NCI-H526 (cell line): Measurements from ENCODE around the gene ETS1.
A peak's percentile ranks its signal among the peaks of the same experiment; 100 is the strongest.
"Not testable (repeated sequence)": the region's sequence is repeated elsewhere in the genome, so short reads cannot be mapped to it uniquely, and the experiment has no call there.

Experiments used
- DNase-seq, 2 experiments: peaks; one replicate each; lab custom pipeline; 2025; lab: John Stamatoyannopoulos, UW

Gene ETS1

DNA sequence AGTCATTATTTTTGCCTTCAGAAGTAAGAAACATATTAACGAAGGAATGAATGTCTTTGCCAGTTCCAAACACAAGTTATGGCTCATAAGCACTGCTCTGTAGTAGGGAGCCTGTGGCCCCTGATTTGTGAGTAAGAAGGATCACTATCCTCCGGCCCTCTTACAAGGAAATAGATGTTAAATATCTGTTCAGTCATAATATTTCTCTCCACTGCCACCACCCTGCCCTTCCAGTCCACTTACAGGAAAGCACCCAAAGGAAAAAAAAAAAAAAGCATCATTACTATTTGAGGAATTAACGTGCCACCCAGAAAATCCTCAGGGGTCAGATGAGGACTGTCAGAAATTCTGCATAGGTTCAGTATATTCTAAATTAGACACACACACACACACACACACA lies 123.4 kb downstream of the ETS1 start:
- DNase-seq = no peak

DNA sequence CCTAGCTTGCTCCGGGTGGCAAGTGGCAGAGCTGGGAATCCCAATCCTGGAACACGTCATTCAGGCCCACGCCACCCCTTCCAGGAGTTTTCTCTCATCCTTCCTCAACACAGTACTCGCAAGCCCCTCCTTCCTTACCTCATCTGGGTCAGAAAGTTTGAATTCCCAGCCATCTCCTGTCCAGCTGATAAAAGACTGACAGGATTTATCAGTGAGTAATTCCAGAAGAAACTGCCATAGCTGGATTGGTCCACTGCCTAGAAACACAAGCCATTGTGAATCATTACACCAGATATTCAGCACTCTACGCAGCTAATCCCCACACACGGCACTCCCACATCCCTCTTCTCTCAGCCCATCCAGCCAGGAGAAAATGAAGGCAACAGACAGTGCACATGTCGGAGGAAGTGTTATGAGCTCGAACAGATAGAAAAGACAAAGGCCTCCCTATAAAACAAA lies 124.0 kb downstream of the ETS1 start:
- DNase-seq = no peak

DNA sequence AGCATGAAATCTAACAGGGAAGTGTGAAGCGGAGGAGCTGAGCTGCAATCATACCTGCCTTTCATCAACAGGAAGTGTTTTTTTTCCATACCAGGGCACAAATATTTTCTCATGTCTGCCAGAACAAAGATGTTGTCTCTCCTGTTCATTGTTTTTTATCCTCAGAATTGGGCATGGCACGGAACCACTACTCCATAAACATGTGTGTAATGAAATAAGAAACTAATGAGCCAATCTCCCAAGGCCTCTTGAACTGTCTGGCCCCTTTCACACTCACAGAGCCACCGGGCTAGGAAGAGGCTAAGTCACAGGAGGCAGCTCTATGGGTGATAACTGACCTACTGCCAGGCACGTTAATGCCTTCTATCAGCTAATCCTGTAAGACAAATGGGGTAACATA lies 124.4 kb downstream of the ETS1 start:
- no peak for DNase-seq

DNA sequence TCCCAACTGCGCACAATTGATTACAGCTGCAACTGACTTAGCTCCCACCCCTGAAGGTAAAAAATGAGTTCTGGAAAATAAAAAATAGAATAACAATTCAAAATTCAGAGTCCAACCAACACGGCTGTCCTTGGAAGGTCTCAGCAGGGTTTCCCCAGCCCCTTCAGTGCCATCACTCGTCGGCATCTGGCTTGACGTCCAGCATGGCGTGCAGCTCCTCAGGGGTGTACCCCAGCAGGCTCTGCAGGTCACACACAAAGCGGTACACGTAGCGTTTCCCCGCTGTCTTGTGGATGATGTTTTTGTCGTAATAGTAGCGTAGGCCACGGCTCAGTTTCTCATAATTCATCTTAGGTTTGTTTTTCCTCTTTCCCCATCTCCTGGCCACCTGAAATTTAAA lies 125.2 kb downstream of the ETS1 start:
- no peak for DNase-seq

DNA sequence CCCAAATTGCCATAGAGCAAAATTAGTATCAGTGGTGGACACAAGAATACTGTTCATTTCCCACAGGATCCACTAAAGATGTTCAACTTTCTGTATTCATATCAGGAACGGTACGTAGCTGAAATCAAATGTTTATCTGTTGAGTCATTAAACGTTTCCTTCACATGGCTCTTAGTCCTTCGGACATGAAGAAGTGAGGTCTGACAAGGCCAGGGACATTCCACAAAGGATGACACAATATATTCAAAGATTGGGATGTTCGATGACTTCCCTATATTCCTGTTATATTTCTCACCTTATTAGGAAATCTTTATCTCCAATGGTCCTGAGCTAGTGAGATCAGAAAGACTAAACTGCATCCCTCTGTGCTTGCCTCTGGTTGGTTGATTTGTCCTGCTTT lies 129.0 kb downstream of the ETS1 start:
- DNase-seq = no peak

DNA sequence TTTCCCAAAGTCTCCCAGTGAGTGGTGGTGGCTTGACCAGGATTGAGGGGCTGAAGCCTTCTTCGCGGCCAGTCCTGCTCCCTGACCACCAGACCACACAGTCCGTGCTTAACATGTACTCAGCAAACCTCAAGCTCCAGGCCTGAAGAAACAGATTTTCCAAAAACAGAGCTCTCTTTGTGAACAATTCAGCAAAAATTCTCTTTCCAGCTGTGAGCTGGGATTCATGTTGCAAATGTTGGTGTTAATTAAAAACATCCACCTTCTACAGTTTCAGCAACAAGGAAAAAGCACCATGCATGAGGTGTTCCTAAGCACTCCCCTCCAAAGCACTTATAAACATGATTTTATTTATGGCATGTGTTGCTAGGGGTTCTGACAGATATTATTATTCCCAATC lies 129.5 kb downstream of the ETS1 start:
- DNase-seq = no peak

DNA sequence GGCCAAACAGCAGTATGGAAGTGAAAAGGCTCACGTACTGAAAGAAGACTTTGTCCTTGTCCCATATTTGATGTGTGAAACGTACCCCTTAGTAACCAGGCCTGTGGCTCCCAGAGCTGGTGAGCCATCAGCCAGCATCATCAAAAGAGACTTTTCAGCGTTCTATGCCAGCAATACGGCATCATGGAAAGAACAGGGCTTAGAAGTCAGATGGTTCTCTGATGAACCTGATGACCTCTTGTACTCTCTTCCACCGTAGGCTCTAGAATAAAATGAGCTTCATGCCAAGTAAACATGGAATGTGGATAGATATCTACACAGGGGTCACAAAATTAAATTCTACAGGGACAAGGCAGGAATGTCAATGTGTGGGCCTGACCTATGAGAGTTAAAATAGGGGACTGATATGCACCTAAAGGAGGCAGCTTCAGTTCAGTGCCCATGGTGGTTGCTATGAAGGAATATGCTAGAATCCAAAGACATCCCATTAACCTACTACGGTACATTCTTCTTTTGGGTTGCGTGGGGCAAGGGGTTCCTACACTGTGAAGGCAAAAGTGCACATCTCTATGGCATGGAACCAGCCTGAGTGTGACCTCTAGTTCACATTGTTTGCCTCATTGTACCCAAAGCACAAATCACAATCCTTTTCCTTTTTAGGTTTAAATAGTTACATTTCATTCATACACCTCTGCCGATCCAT lies 130.6 kb downstream of the ETS1 start:
- DNase-seq = no peak

DNA sequence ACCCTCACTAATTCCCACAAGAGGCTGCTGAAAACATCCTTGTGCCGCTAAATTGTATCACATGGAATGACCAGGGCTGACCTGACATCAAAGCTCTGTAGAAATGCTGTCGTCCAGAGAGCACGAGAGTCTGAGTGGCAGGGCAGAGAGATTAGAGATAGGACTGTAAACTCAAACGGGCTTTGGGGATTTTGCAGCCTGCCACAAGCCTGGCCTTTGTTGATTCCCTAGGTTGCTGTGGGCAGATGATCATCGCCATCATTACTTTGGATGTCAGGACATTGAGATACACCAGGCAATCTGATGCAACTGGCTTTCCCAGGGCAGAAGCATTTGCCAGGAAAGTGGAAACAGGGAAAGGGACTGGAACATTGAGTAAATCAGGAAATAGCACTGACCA lies 131.6 kb downstream of the ETS1 start:
- DNase-seq = no peak

DNA sequence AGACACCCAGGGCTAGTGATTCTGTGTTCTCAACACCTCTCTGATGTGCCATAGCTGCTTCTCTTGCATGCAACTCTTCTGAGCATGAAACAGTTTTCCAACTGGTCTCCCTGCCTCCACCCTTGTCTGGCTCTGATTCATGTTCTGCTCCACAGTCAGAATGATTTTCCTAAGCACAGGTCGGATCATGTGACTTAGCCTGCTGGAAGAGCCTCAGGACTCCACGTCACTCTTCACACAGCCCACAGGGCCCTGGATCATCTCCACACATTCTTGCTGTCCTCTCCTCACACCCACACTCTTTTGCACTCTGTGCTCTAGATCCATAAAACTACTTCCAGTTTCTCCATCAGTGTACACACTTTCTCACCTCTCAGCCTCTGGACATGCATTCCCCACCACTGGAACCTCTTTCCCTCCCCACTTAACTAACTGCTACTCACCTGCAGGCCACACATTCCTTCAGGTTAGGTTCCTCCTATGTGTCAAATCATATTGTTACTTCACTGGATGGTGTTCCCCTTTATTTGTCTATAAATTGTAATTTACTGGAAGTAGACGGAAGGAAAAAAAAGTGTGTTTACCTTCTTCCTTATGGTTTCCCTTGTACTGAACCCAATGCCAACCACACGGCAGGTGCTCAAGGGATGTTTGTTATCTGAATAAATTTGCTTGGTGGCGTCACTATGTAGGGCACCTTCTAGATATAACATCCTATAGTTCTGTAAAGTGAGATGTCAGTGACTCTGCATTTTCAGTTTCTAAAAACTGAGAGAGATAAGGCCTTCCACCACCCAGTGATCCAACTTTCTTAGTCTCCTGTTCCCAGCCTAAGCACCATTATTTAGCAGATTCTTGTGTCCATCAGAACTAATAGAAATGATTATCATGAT lies 133.7 kb downstream of the ETS1 start:
- DNase-seq = peak; percentile 33 to 65

DNA sequence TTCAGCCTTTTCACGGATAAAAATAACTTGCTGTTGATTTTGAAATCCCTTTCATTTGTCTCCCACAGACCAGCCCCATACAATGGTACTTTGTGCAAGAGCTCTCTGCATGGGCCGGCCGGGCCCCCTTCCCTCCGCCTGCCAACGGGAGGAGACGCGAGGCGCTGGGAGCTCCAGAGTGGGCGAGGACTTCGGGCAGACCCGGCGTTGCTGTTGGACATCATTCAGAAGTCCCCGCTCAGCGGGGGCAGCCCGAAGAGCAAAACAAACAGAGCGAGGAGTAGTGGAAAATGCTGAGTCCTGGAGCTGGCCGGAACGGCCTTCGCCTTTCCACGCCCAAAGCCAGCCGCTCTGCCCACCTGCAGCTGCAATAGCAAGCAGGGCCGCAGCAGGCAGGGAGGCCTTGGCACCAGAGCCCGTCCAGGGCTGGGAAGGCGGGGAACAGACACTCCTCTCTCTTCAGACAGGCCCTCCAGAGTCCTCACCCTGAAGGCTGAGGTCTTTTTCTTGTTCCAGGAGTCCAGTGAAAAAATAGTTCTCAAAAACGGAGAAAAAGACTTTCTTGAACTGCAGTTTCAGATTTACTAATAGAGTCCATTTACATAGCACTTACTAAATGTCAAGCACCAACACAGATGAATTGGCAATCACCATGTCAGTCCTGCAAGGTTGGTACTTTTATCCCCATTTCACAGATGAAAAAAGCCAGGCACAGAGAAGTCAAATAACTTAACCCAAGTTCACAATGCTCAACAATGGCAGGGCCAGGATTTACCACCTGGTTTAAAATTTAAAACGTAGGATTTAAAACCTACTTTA lies 135.5 kb downstream of the ETS1 start:
- DNase-seq = no peak

DNA sequence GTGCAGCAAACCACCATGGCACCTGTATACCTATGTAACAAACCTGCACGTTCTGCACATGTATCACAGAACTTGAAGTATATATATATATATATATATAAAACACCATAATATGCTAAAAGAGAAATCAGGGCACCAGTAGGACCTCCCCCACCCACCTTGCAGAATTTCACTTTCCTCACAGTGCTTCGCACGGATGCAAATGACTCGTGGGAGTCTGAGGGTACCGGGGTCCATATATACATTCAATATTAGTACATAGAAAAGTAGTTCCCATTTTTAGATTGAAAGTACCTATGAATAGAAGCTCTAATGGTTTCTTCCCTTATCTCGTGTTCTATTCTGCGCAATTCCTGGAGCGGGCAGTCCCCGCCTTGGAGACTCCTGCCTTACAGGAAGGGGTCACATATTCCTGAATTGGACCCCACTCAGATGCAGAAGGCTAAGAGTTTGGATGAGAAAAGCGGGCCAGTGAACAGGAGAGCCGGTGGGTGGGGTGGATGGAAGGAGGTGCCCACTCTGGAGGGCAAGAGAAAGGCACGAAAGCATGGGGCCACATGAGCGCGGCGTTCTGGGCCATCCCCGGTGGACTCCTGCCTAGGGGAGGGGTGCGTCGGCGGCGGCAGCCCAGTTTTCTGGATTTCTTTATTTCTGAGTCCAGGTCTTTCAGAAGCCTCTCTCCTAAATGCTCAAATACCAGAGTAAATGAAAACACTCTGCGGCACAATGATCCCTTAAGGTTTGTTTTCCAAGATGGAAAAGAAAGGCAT lies 136.3 kb downstream of the ETS1 start:
- DNase-seq = no peak

DNA sequence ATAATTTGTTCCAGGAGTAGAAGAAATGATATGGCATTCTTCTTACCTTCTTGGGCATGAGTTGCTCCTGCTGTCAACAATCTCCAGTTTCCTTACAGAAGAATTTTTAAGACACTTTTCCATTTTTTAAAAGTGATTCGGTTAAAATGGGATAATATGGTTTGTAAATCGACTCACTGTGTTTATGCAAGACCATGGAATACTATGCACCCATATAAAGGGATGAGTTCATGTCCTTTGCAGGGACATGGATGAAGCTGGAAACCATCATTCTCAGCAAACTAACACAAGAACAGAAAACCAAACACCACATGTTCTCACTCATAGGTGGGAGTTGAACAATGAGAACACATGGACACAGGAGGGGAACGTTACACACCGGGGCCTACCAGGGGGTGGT lies 136.9 kb downstream of the ETS1 start:
- DNase-seq = not testable (repeated sequence)

DNA sequence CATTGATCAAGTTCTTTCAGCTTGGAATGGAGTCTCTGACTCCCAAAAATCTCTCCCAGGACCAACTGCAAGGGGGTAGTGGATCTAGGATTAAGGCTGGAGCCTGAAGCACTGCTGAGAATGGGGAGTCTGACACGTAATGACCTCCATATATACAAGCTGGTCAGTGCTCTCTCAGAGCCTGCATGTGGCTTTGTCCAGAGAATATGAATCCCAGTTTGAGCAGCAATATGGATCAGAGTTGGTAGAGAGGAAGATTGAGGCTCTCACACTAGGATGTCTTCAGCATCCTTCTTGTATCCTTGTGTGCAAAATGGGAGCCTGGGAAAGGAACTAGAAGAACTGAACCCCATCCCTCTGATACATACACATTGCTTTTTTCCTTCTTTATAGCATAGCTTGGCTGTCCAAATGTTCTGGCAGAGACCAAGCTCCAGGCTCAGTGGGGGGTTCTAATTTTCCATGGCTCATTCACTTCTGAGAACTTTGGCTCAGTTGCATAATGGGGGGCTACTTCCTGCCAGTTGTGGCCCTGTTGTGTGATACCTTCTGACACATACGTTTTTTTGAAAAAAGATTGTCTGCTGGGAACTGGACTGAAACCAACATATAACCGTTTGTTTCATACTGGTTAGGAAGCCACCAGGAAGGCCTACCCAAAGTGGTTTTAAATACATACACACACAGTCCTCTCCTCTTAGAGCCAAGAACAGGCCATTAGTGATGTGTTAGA lies 138.2 kb downstream of the ETS1 start:
- no peak for DNase-seq

DNA sequence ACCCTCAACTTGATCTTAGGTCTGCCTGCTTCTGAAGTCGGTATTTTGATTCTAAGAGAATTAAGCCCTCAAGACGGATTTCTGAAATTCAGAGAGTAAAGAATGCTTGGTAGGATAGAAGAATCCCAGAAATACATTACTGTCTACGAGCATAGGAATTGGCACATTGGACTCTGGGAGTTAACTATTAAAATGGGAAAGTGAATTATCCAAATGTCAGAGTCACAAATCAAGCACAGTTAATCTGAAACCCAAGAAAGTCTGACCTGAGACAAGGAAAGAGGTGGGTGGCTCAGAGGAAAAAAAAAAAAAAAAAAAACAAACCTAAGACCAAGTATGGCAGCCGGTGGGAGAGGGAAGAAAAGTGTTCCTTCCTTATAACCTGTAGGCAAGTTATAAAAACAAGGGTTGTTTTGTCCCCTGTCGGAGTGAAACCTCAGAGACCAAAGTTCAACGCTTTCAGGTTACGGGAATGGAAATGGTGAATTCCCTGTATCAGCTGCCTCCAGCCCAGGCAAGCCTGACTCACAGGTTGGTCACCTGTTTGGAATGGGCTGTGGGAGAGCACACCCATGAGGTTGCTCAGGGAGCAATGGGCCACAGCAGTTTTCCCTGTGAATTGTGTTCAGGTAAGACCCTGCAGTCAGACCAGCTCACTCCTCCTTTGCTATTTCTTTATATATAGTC lies 139.0 kb downstream of the ETS1 start:
- peak; percentile 91 to 96 for DNase-seq

DNA sequence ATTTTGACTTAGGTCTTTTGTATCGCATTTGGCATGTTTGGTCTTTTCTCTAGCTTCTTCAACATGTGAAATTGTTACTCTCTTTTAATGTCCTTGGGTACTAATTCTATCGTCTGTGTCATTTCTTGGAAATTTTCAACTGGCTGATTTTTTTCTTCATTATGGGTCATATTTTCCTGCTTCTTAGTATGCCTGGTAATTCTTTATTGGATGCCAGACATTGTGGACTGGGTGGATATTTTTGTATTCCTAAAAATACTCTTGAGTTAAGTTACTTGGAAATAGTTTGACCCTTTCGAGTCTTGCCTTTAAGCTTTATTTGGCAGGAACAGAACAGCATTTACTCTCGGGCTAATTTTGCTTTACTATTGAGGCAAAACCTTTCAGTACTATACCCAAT lies 140.1 kb downstream of the ETS1 start:
- DNase-seq = no peak

DNA sequence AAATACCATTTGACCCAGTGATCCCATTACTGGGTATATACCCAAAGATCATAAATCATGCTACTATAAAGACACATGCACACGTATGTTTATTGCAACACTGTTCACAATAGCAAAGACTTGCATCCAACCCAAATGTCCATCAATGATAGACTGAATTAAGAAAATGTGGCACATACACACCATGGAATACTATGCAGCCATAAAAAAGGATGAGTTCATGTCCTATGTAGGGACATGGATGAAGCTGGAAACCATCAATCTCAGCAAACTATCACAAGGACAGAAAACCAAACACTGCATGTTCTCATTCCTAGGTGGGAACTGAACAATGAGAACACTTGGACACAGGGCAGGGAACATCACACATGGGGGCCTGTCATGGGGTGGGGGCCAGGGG lies 141.4 kb downstream of the ETS1 start:
- not testable (repeated sequence) for DNase-seq

DNA sequence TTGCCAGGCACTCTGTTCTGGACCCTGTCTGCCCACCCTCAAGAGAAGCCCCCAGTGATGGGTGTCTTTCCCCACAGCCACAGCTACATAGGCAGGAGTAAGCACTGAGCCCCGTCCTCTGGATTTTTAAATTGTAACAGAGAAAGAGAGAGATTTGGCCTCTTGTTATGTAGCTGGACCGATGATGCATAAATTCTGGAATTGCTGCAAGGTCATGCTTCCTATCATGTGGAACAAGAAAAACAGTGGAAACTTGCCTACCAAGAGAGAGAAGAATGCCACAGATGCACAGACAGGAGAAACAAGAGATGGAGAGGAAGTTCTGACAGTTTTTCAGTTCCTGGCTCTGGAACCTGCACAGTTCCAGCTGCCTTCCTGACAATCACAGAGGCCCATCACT lies 150.2 kb downstream of the ETS1 start:
- peak in 1 of 2 experiments; percentile 56 for DNase-seq

DNA sequence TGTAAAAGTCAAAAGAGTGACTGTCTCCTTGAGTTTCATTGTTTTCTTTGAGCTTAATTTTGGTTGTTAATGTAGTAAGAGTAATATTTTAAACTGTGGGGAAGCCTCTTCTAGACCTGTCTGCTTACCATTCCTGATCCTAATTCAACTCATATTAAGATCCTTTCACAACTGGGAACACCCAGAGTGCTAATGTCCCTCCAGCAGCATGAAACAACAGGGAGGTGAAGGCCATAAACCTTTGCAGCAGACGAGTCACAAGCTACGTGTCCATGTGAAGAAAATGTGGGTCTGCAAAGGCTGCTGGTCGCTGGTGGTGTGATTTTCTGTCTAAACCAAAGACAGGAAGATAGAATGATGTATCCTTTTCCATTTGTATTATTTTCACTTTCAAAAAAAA lies 152.5 kb downstream of the ETS1 start:
- DNase-seq = no peak

DNA sequence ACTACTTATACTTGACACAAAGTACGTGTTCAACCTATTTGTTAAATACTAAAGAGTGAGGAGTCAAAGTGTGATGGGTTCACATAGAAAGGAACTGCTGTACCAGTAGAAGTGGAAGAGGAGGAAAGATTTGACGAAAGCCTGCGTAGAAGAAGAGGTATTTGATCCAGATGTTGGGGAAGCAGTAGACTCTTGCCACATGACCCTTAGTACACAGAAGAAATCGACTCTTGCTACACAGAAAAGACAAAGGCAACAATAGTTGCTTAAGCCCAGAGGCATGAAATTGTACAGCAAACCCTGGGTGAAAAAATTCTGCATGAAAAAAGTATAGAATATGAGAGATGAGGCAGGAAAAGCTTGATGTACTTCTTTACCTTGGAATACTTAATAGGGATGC lies 152.9 kb downstream of the ETS1 start:
- no peak for DNase-seq

DNA sequence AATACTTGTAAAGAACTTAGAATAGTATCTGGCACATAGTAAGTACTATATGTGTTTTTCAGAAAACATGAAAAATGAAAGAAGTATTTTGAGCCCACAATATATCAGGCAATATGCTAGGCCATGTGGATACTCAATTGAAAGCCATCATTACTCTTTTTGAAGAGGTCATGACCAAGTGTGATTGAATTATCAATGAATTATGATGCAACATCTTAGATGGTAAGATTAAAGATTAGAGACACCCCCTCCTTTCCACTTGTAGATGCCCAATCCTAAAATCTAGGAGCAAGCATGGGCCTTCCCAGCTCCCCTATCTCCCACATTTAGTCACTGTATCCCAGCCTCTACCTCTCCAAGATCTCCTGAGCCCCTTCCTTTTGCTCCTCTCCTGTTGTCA lies 154.4 kb downstream of the ETS1 start:
- no peak for DNase-seq
